ENCODE measurements around the gene NTNG1.

- no peak for TF ChIP-seq POLR2A (IDR thresholded peaks at IDR 0.05; ENCODE audit: low read length)
- TF ChIP-seq GATA1 (IDR thresholded peaks at IDR 0.05; ENCODE audit: low read depth, low read length): no peak
Measured at GRCh38 chr1:107309962-107310361, 169.1 kb downstream of the NTNG1 start.

Measured in erythroblast (primary cell).